ENCODE data around the gene CD247.

Gene CD247

GRCh38 chr1:167516404-167517388 lies 1.6 kb downstream of the CD247 start:
- no peaks in the 10 kb centered on the region for H3K9me3 ChIP-seq (ENCODE audit: control insufficient read depth, insufficient read depth, low read depth, low read length)
- TF ChIP-seq ZNF26 (tag by site-specific recombination; IDR thresholded peaks at IDR 0.05), result no peak
- TF ChIP-seq ZNF585B (tag by site-specific recombination; IDR thresholded peaks at IDR 0.05), result no peak
- TF ChIP-seq ZBTB20 (tag by site-specific recombination; IDR thresholded peaks at IDR 0.05), result no peak
- TF ChIP-seq HOXC10 (CRISPR knock-in tag; IDR thresholded peaks at IDR 0.05), result no peak
- no peak for TF ChIP-seq KLF1 (tag by site-specific recombination; IDR thresholded peaks at IDR 0.05)
- TF ChIP-seq OSR2 (tag by site-specific recombination; IDR thresholded peaks at IDR 0.05), result no peak
- no peak for TF ChIP-seq FEZF1 (tag by site-specific recombination; IDR thresholded peaks at IDR 0.05)
- no peak for TF ChIP-seq ZNF48 (tag by site-specific recombination; IDR thresholded peaks at IDR 0.05)
- TF ChIP-seq ZSCAN16 (tag by site-specific recombination; IDR thresholded peaks at IDR 0.05), result no peak
- TF ChIP-seq ZNF146 (tag by site-specific recombination; IDR thresholded peaks at IDR 0.05), result no peak
- no peak for TF ChIP-seq ZNF302 (tag by site-specific recombination; IDR thresholded peaks at IDR 0.05; ENCODE audit: low read depth)
- TF ChIP-seq ZNF530 (tag by site-specific recombination; IDR thresholded peaks at IDR 0.05; ENCODE audit: low read depth), result no peak
- no peak for TF ChIP-seq ZNF155 (tag by site-specific recombination; IDR thresholded peaks at IDR 0.05)
- no peak for TF ChIP-seq SCRT2 (tag by site-specific recombination; IDR thresholded peaks at IDR 0.05)
- TF ChIP-seq ZNF664 (tag by site-specific recombination; IDR thresholded peaks at IDR 0.05), result no peak
- TF ChIP-seq ZNF510 (tag by site-specific recombination; IDR thresholded peaks at IDR 0.05; ENCODE audit: insufficient replicate concordance), result no peak
- no peak for TF ChIP-seq ZNF354C (tag by site-specific recombination; IDR thresholded peaks at IDR 0.05; ENCODE audit: borderline replicate concordance, low read depth)
- no peak for TF ChIP-seq ZNF791 (tag by site-specific recombination; IDR thresholded peaks at IDR 0.05)
- TF ChIP-seq INSM2 (tag by site-specific recombination; IDR thresholded peaks at IDR 0.05), result no peak
- no peak for TF ChIP-seq ZNF19 (tag by site-specific recombination; IDR thresholded peaks at IDR 0.05; ENCODE audit: low read depth)
- CTCF ChIA-PET, result interaction anchor here (0.5 to 2.5 kb wide), 5 partner anchors 16 to 73 kb away, joined by 3 to 10 read pairs (median 4); no protein-coding TSS in a partner anchor
- H3K27ac ChIP-seq (ENCODE audit: extremely low read depth, low read depth, low read length), result no peak overlapping the region
- POLR2A ChIA-PET, result no interaction called here
- H3K4me1 ChIP-seq (ENCODE audit: control insufficient read depth, insufficient read depth, low read length), result no peaks in the 10 kb centered on the region
- H3K4me3 ChIP-seq (ENCODE audit: low read depth, low read length), result no peak overlapping the region
- no peaks in the 10 kb centered on the region for H3K36me3 ChIP-seq (ENCODE audit: control insufficient read depth in 2 of 2, insufficient read depth in 1 of 2, low read length in 2 of 2)

GRCh38 chr1:167515893-167516321 lies 2.4 kb downstream of the CD247 start:
- H3K36me3 ChIP-seq (ENCODE audit: control insufficient read depth in 2 of 2, insufficient read depth in 1 of 2, low read length in 2 of 2), result no peaks in the 10 kb centered on the region
- TF ChIP-seq ZNF768 (tag by site-specific recombination; IDR thresholded peaks at IDR 0.05), result peak; percentile 67; the same call in 1 of the 2 replicates
- TF ChIP-seq SP2 (tag by site-specific recombination; IDR thresholded peaks at IDR 0.05), result no peak
- no peak for TF ChIP-seq ZNF76 (tag by site-specific recombination; IDR thresholded peaks at IDR 0.05; ENCODE audit: borderline replicate concordance, low read depth)
- no peak for TF ChIP-seq ZNF518A (tag by site-specific recombination; conservative IDR thresholded peaks at IDR 0.05; ENCODE audit: low read depth)
- no peak for TF ChIP-seq PBX3 (CRISPR knock-in tag; IDR thresholded peaks at IDR 0.05)
- no peak for TF ChIP-seq ZNF549 (tag by site-specific recombination; IDR thresholded peaks at IDR 0.05)
- ChIA-PET CTCF (interaction anchor here (1.2 to 2.5 kb wide), 2 partner anchors 19 to 25 kb away, joined by 3 to 10 read pairs; no protein-coding TSS in a partner anchor), POLR2A (no interaction called here)
- H3K27ac ChIP-seq (ENCODE audit: extremely low read depth, low read depth, low read length), result no peak overlapping the region
- H3K4me3 ChIP-seq (ENCODE audit: low read depth, low read length), result no peak overlapping the region
- H3K4me1 ChIP-seq (ENCODE audit: control insufficient read depth, insufficient read depth, low read length), result no peaks in the 10 kb centered on the region
- H3K9me3 ChIP-seq (ENCODE audit: control insufficient read depth, insufficient read depth, low read depth, low read length), result no peaks in the 10 kb centered on the region
